SK-N-SH treated with all-trans-retinoic acid at 6 μM for 48 hours (cell line): ENCODE measurements around the gene MYO9A.

Experiments used
- ATAC-seq: fragments of 200-7000 bp; cut with Tn5 transposase; 3 replicates; pipeline ENCODE4 v1.9.1; 2020; ENCODE audit warnings: mild to moderate bottlenecking, moderate library complexity
- ARNTL ChIP-seq: fragments of 450-650 bp; formaldehyde crosslinking; IDR thresholded peaks from 2 replicates; pipeline ENCODE4 v1.5.0; 2020; ENCODE audit warnings: low read depth, mild to moderate bottlenecking, moderate library complexity, borderline replicate concordance
- BACH2 ChIP-seq: fragments of 250-450 bp; sonication (Bioruptor Pico); IDR thresholded peaks from 2 replicates; pipeline ENCODE4 v1.9.0; 2021; ENCODE audit warnings: mild to moderate bottlenecking, borderline replicate concordance
- CSDC2 ChIP-seq: fragments of 250-450 bp; sonication (Bioruptor Pico); IDR thresholded peaks from 2 replicates; pipeline ENCODE4 v1.5.0; 2020; ENCODE audit warnings: mild to moderate bottlenecking, moderate library complexity
- ESRRG ChIP-seq: fragments of 250-450 bp; sonication (Bioruptor Pico); IDR thresholded peaks from 2 replicates; pipeline ENCODE4 v1.6.1; 2021; ENCODE audit warnings: mild to moderate bottlenecking
- ISL1 ChIP-seq: fragments of 250-450 bp; sonication (Bioruptor Pico); IDR thresholded peaks from 2 replicates; pipeline ENCODE4 v2.1.2; 2022; ENCODE audit warnings: mild to moderate bottlenecking, moderate library complexity
- OSR1 ChIP-seq: fragments of 250-450 bp; sonication (Bioruptor Pico); IDR thresholded peaks from 2 replicates; pipeline ENCODE4 v1.8.0; 2022; ENCODE audit warnings: moderate library complexity, mild to moderate bottlenecking, inconsistent platforms
- PPARA ChIP-seq: fragments of 250-450 bp; sonication (Bioruptor Pico); IDR thresholded peaks from 2 replicates; pipeline ENCODE4 v1.5.0; 2020; ENCODE audit warnings: mild to moderate bottlenecking, borderline replicate concordance
- SNAI2 ChIP-seq: fragments of 250-450 bp; sonication (Bioruptor Pico); IDR thresholded peaks from 2 replicates; pipeline ENCODE4 v1.5.0; 2020; ENCODE audit warnings: mild to moderate bottlenecking, moderate library complexity
- TCF4 ChIP-seq: fragments of 250-450 bp; sonication (Bioruptor Pico); IDR thresholded peaks from 2 replicates; pipeline ENCODE4 v1.8.0; 2021; ENCODE audit warnings: mild to moderate bottlenecking, moderate library complexity, borderline replicate concordance
- TOX ChIP-seq: fragments of 250-450 bp; sonication (Bioruptor Pico); IDR thresholded peaks from 2 replicates; pipeline ENCODE4 v1.8.0; 2021; ENCODE audit warnings: mild to moderate bottlenecking, moderate library complexity, borderline replicate concordance
- ZC3H10 ChIP-seq: fragments of 250-450 bp; sonication (Bioruptor Pico); IDR thresholded peaks from 2 replicates; pipeline ENCODE4 v1.5.1; 2021; ENCODE audit warnings: mild to moderate bottlenecking, moderate library complexity
- ZFP3 ChIP-seq: fragments of 250-450 bp; sonication (Bioruptor Pico); IDR thresholded peaks from 2 replicates; pipeline ENCODE4 v1.5.0; 2020; ENCODE audit warnings: mild to moderate bottlenecking, moderate library complexity
- ZFP30 ChIP-seq: fragments of 450-650 bp; formaldehyde crosslinking; IDR thresholded peaks from 2 replicates; pipeline ENCODE4 v1.5.0; 2022; ENCODE audit warnings: mild to moderate bottlenecking, moderate library complexity
- ZNF565 ChIP-seq: fragments of 450-650 bp; formaldehyde crosslinking; conservative IDR thresholded peaks from 2 replicates; pipeline ENCODE4 v1.5.0; 2020; ENCODE audit warnings: low read depth, mild to moderate bottlenecking, moderate library complexity
- ZNF8 ChIP-seq: fragments of 450-650 bp; formaldehyde crosslinking; IDR thresholded peaks from 2 replicates; pipeline ENCODE4 v1.5.0; 2020; ENCODE audit warnings: mild to moderate bottlenecking, moderate library complexity
- TF ChIP-seq, protein P1 (sequence below): fragments of 250-450 bp; sonication (Bioruptor Pico); IDR thresholded peaks from 2 replicates; pipeline ENCODE4 v1.5.1; 2020; ENCODE audit warnings: low read depth, mild to moderate bottlenecking, moderate library complexity
- TF ChIP-seq, protein P2 (sequence below): fragments of 250-450 bp; sonication (Bioruptor Pico); IDR thresholded peaks from 2 replicates; pipeline ENCODE4 v1.8.0; 2020; ENCODE audit warnings: mild to moderate bottlenecking, moderate library complexity, borderline replicate concordance
- TF ChIP-seq, protein P3 (sequence below): fragments of 250-450 bp; sonication (Bioruptor Pico); IDR thresholded peaks from 2 replicates; pipeline ENCODE4 v1.8.0; 2021; ENCODE audit warnings: low read depth, mild to moderate bottlenecking, moderate library complexity, borderline replicate concordance
- TF ChIP-seq, protein P4 (sequence below): fragments of 250-450 bp; sonication (Bioruptor Pico); IDR thresholded peaks from 2 replicates; pipeline ENCODE4 v1.5.0; 2020; ENCODE audit warnings: mild to moderate bottlenecking, moderate library complexity

Gene MYO9A

DNA sequence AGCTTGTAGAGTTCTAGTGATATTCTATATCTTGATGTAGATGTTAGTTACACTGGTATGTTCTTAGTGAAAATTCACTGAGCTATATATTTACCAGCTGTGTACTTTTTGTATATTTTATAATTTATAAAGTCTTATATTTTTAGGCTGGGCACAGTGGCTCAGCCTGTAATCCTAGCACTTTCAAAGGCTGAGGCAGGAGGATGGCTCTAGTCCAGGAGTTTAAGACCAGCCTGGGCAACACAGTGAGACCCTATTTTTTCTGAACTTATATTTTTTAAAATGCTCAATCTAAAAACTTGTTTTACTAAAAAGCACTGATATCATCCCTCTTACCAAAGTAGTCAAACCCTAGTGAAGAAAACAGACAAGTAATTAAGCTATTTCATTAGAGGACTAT is 5.1 kb downstream of the MYO9A start:
- TF ChIP-seq, protein P1, sequence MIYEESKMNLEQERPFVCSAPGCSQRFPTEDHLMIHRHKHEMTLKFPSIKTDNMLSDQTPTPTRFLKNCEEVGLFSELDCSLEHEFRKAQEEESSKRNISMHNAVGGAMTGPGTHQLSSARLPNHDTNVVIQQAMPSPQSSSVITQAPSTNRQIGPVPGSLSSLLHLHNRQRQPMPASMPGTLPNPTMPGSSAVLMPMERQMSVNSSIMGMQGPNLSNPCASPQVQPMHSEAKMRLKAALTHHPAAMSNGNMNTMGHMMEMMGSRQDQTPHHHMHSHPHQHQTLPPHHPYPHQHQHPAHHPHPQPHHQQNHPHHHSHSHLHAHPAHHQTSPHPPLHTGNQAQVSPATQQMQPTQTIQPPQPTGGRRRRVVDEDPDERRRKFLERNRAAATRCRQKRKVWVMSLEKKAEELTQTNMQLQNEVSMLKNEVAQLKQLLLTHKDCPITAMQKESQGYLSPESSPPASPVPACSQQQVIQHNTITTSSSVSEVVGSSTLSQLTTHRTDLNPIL (CRISPR knock-in tag): no peak
- TF ChIP-seq ZC3H10 (CRISPR knock-in tag) (no peak), TOX (CRISPR knock-in tag) (no peak), ISL1 (CRISPR knock-in tag) (no peak), TCF4 (no peak), ZNF8 (CRISPR knock-in tag) (no peak), ESRRG (CRISPR knock-in tag) (no peak), ARNTL (CRISPR knock-in tag) (no peak), OSR1 (CRISPR knock-in tag) (no peak)
- TF ChIP-seq, protein P2, sequence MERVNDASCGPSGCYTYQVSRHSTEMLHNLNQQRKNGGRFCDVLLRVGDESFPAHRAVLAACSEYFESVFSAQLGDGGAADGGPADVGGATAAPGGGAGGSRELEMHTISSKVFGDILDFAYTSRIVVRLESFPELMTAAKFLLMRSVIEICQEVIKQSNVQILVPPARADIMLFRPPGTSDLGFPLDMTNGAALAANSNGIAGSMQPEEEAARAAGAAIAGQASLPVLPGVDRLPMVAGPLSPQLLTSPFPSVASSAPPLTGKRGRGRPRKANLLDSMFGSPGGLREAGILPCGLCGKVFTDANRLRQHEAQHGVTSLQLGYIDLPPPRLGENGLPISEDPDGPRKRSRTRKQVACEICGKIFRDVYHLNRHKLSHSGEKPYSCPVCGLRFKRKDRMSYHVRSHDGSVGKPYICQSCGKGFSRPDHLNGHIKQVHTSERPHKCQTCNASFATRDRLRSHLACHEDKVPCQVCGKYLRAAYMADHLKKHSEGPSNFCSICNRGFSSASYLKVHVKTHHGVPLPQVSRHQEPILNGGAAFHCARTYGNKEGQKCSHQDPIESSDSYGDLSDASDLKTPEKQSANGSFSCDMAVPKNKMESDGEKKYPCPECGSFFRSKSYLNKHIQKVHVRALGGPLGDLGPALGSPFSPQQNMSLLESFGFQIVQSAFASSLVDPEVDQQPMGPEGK (CRISPR knock-in tag): no peak
- no peak for ATAC-seq

DNA sequence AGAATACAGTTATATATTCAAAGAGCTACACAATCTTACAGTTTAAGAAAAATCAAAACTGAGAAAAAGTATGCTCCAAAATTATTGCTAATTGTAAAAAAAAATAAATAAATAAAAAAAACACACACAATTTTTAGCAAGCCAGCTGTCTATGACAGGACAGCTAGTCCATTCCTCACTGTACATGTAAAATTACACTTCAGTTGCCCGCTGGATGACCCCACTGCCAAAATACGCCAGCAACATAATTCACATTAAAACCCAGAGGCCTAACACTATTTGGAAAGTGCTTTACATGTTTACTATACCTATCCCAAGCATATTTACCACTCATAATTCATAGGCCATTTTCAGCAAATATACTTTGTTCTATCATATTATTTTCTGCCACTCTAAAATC is 5.8 kb downstream of the MYO9A start:
- TF ChIP-seq, protein P1 (CRISPR knock-in tag): no peak
- TF ChIP-seq ARNTL (CRISPR knock-in tag): no peak
- no peak for TF ChIP-seq CSDC2 (CRISPR knock-in tag)
- no peak for TF ChIP-seq ZNF565 (CRISPR knock-in tag)
- TF ChIP-seq SNAI2: no peak
- no peak for TF ChIP-seq OSR1 (CRISPR knock-in tag)
- TF ChIP-seq, protein P3, sequence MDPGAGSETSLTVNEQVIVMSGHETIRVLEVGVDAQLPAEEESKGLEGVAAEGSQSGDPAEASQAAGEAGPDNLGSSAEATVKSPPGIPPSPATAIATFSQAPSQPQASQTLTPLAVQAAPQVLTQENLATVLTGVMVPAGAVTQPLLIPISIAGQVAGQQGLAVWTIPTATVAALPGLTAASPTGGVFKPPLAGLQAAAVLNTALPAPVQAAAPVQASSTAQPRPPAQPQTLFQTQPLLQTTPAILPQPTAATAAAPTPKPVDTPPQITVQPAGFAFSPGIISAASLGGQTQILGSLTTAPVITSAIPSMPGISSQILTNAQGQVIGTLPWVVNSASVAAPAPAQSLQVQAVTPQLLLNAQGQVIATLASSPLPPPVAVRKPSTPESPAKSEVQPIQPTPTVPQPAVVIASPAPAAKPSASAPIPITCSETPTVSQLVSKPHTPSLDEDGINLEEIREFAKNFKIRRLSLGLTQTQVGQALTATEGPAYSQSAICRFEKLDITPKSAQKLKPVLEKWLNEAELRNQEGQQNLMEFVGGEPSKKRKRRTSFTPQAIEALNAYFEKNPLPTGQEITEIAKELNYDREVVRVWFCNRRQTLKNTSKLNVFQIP (CRISPR knock-in tag): no peak
- no peak for TF ChIP-seq ESRRG (CRISPR knock-in tag)
- TF ChIP-seq PPARA (CRISPR knock-in tag): no peak
- no peak for TF ChIP-seq ZC3H10 (CRISPR knock-in tag)
- TF ChIP-seq, protein P4, sequence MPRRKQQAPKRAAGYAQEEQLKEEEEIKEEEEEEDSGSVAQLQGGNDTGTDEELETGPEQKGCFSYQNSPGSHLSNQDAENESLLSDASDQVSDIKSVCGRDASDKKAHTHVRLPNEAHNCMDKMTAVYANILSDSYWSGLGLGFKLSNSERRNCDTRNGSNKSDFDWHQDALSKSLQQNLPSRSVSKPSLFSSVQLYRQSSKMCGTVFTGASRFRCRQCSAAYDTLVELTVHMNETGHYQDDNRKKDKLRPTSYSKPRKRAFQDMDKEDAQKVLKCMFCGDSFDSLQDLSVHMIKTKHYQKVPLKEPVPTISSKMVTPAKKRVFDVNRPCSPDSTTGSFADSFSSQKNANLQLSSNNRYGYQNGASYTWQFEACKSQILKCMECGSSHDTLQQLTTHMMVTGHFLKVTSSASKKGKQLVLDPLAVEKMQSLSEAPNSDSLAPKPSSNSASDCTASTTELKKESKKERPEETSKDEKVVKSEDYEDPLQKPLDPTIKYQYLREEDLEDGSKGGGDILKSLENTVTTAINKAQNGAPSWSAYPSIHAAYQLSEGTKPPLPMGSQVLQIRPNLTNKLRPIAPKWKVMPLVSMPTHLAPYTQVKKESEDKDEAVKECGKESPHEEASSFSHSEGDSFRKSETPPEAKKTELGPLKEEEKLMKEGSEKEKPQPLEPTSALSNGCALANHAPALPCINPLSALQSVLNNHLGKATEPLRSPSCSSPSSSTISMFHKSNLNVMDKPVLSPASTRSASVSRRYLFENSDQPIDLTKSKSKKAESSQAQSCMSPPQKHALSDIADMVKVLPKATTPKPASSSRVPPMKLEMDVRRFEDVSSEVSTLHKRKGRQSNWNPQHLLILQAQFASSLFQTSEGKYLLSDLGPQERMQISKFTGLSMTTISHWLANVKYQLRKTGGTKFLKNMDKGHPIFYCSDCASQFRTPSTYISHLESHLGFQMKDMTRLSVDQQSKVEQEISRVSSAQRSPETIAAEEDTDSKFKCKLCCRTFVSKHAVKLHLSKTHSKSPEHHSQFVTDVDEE (CRISPR knock-in tag): no peak
- TF ChIP-seq ISL1 (CRISPR knock-in tag): no peak
- no peak for TF ChIP-seq BACH2 (CRISPR knock-in tag)
- no peak for TF ChIP-seq TOX (CRISPR knock-in tag)
- no peak for ATAC-seq

DNA sequence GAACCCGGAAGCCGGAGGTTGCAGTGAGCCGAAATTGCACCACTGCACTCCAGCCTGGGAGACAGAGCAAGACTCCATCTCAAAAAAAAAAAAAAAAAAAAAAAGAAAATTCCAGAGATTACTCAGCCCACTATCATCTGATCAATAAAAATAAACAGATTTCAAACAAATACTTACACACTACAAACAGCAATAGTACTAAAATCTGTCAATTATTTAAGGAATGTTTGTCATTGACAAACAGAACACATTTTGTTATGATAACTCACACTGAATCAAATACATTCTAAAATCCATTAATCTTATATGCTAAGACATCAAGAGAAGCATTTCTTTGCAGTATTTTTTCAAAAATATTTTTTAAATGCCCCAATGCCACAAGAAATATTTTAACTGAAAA is 7.6 kb downstream of the MYO9A start:
- TF ChIP-seq ZFP30 (no peak), ISL1 (CRISPR knock-in tag) (no peak), TOX (CRISPR knock-in tag) (no peak), ZNF565 (CRISPR knock-in tag) (no peak), ESRRG (CRISPR knock-in tag) (no peak), BACH2 (CRISPR knock-in tag) (no peak), ZFP3 (CRISPR knock-in tag) (no peak), TCF4 (no peak), ZNF8 (CRISPR knock-in tag) (no peak)
- TF ChIP-seq, protein P4 (CRISPR knock-in tag): no peak
- TF ChIP-seq, protein P3 (CRISPR knock-in tag): no peak
- ATAC-seq: no peak
